Measurements from ENCODE around the gene APOC3. TPM values are rescaled to one million over a fixed set of nuclear protein-coding genes. Genes with fewer than 3 reads are reported as not detected.
A peak's percentile ranks its signal among the peaks of the same experiment; 100 is the strongest.

Gene APOC3
- total and polyA plus RNA-seq, 4 donors = 608 to 24,129 (median 9,307) TPM

DNA sequence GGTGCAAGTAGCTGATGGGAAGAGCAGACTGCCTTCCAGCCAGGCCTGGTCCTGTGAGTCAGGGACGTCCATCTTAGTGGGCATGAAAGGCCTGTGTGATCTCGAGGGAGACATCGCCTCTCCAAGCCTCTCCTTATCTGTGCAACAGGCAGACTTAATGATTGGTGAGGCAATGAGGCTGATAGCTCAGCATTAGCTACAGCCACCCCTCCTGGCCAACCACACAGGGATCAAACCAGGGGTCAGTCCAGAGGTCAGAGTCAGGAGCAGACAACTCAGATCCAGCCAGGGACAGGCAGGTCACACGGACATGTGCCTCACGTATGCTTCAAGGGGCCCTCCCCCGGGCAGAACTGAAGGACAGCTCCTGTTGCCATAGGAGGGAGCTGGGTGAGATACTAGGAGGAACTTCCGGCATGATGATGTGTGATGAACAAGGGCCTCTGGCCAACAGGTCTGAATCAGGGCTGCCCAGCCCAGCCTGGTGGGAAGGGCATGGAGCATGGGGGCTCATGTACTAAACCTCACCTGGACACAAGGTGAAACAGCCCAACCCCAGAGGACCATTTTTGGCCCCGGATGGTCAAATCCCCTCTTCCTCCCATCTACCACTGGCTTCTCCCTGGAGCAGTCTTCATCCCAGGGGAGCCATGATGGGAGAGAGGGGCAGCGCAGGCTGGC lies 2.8 kb upstream of the APOC3 start:
- no peaks in the 10 kb centered on the region for H3K27me3 ChIP-seq (ENCODE audit: control insufficient read depth in 4 of 4, insufficient read depth in 4 of 4, low read length in 3 of 4)
- TF ChIP-seq, protein P1, sequence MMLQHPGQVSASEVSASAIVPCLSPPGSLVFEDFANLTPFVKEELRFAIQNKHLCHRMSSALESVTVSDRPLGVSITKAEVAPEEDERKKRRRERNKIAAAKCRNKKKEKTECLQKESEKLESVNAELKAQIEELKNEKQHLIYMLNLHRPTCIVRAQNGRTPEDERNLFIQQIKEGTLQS (IDR thresholded peaks at IDR 0.05) = peak; percentile 94
- TF ChIP-seq, protein P2, sequence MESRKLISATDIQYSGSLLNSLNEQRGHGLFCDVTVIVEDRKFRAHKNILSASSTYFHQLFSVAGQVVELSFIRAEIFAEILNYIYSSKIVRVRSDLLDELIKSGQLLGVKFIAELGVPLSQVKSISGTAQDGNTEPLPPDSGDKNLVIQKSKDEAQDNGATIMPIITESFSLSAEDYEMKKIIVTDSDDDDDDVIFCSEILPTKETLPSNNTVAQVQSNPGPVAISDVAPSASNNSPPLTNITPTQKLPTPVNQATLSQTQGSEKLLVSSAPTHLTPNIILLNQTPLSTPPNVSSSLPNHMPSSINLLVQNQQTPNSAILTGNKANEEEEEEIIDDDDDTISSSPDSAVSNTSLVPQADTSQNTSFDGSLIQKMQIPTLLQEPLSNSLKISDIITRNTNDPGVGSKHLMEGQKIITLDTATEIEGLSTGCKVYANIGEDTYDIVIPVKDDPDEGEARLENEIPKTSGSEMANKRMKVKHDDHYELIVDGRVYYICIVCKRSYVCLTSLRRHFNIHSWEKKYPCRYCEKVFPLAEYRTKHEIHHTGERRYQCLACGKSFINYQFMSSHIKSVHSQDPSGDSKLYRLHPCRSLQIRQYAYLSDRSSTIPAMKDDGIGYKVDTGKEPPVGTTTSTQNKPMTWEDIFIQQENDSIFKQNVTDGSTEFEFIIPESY (IDR thresholded peaks at IDR 0.05) = peak; percentile 80
- peak; percentile 72 for TF ChIP-seq REST (IDR thresholded peaks at IDR 0.05)
- peak; percentile 43 to 75 for TF ChIP-seq RAD21 (IDR thresholded peaks at IDR 0.05)
- TF ChIP-seq SP1 (IDR thresholded peaks at IDR 0.05) = peak; percentile 99
- peak; percentile 74 to 83 for TF ChIP-seq JUND (IDR thresholded peaks at IDR 0.05)
- TF ChIP-seq FOXA1 (IDR thresholded peaks at IDR 0.05) = peak; percentile 71
- peak; percentile 97 for TF ChIP-seq NR2F2 (IDR thresholded peaks at IDR 0.05)
- TF ChIP-seq HNF4A (conservative IDR thresholded peaks at IDR 0.05) = peak; percentile 99
- TF ChIP-seq TAF1 (conservative IDR thresholded peaks at IDR 0.05) = peak; percentile 77
- TF ChIP-seq, protein P3, sequence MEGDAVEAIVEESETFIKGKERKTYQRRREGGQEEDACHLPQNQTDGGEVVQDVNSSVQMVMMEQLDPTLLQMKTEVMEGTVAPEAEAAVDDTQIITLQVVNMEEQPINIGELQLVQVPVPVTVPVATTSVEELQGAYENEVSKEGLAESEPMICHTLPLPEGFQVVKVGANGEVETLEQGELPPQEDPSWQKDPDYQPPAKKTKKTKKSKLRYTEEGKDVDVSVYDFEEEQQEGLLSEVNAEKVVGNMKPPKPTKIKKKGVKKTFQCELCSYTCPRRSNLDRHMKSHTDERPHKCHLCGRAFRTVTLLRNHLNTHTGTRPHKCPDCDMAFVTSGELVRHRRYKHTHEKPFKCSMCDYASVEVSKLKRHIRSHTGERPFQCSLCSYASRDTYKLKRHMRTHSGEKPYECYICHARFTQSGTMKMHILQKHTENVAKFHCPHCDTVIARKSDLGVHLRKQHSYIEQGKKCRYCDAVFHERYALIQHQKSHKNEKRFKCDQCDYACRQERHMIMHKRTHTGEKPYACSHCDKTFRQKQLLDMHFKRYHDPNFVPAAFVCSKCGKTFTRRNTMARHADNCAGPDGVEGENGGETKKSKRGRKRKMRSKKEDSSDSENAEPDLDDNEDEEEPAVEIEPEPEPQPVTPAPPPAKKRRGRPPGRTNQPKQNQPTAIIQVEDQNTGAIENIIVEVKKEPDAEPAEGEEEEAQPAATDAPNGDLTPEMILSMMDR (IDR thresholded peaks at IDR 0.05; ENCODE audit: low read depth, low read length, missing input control) = no peak
- TF ChIP-seq HNF4G (IDR thresholded peaks at IDR 0.05) = peak; percentile 95
- TF ChIP-seq GABPA (IDR thresholded peaks at IDR 0.05 in 1 of 2, conservative IDR thresholded peaks at IDR 0.05 in 1 of 2) = peak in 1 of 2 donors; percentile 68
- TF ChIP-seq RXRA (IDR thresholded peaks at IDR 0.05) = peak; percentile 98 to 99
- peak; percentile 88 for TF ChIP-seq MAX (IDR thresholded peaks at IDR 0.05)
- TF ChIP-seq YY1 (IDR thresholded peaks at IDR 0.05) = peak; percentile 70
- peak; percentile 57 for TF ChIP-seq FOXA2 (IDR thresholded peaks at IDR 0.05)
- peak in 1 of 2 donors; percentile 57 for TF ChIP-seq EGR1 (IDR thresholded peaks at IDR 0.05; ENCODE audit: low read depth in 2 of 2)
- H3K9ac ChIP-seq (ENCODE audit: low read depth in 1 of 2, low read length in 2 of 2) = peak overlapping the region in 1 of 2 donors; percentile 11
- H3K4me3 ChIP-seq (ENCODE audit: low read depth in 1 of 3, low read length in 3 of 3) = peak overlapping the region in 1 of 3 donors; percentile 1
- H3K36me3 ChIP-seq (ENCODE audit: control insufficient read depth in 4 of 4, insufficient read depth in 3 of 4, low read depth in 1 of 4, low read length in 3 of 4) = no peaks in the 10 kb centered on the region
- peaks cover 25 to 57% (median 37%) of the 10 kb centered on the region in 4 donors for H3K4me1 ChIP-seq (ENCODE audit: control insufficient read depth in 4 of 4, insufficient read depth in 4 of 4, low read length in 3 of 4)
- WGBS = 43% methylated on average over 9 of the region's 9 CpGs
- DNase-seq (ENCODE audit: low spot score) = peak; percentile 68
- peak overlapping the region; percentile 83 to 88 for H3K27ac ChIP-seq (ENCODE audit: low read depth in 1 of 2, low read length in 2 of 2)
- H3K9me3 ChIP-seq (ENCODE audit: control insufficient read depth in 4 of 4, low read length in 3 of 4) = no peaks in the 10 kb centered on the region

Data from liver (tissue), 9 donors.